NCI-H187 treated with DMSO at 0.1 percent for 48 hours (cell line): ENCODE data around the gene PTGDS.

Experiments
- DNase-seq: peaks from one replicate; lab custom pipeline; 2025; lab: John Stamatoyannopoulos, UW

The PTGDS gene

GRCh38 chr9:137009217-137009616 lies 31.9 kb downstream of the PTGDS start:
- no peak for DNase-seq

GRCh38 chr9:137009938-137010732 lies 32.8 kb downstream of the PTGDS start:
- DNase-seq = no peak

- DNase-seq = no peak
These were observed 33.9 kb downstream of the PTGDS start for GRCh38 chr9:137011156-137011555.

GRCh38 chr9:137011907-137012675 lies 34.8 kb downstream of the PTGDS start:
- no peak for DNase-seq

- DNase-seq = no peak
These were observed 35.6 kb downstream of the PTGDS start for GRCh38 chr9:137012694-137013570.

- DNase-seq = no peak
These were observed 36.3 kb downstream of the PTGDS start for GRCh38 chr9:137013571-137013940.

GRCh38 chr9:137014166-137014565 lies 36.9 kb downstream of the PTGDS start:
- DNase-seq = no peak

- no peak for DNase-seq
These were observed 37.7 kb downstream of the PTGDS start for GRCh38 chr9:137014776-137015539.

GRCh38 chr9:137015540-137015930 lies 38.2 kb downstream of the PTGDS start:
- DNase-seq = no peak

GRCh38 chr9:137015976-137016375 lies 38.7 kb downstream of the PTGDS start:
- DNase-seq = no peak

- DNase-seq = no peak
These were observed 39.1 kb downstream of the PTGDS start for GRCh38 chr9:137016436-137016835.

GRCh38 chr9:137017071-137017470 lies 39.8 kb downstream of the PTGDS start:
- DNase-seq = no peak

GRCh38 chr9:137017791-137018497 lies 40.6 kb downstream of the PTGDS start:
- DNase-seq = no peak

- DNase-seq = no peak
These were observed 41.7 kb downstream of the PTGDS start for GRCh38 chr9:137018761-137019559.

GRCh38 chr9:137019891-137020683 lies 42.8 kb downstream of the PTGDS start:
- no peak for DNase-seq

GRCh38 chr9:137020771-137021567 lies 43.7 kb downstream of the PTGDS start:
- no peak for DNase-seq

- no peak for DNase-seq
These were observed 44.3 kb downstream of the PTGDS start for GRCh38 chr9:137021568-137021978.

GRCh38 chr9:137021979-137022661 lies 44.8 kb downstream of the PTGDS start:
- DNase-seq = no peak
